ENCODE measurements around the gene LRRC25.
"Not testable (repeated sequence)": the region's sequence is repeated elsewhere in the genome, so short reads cannot be mapped to it uniquely, and the experiment has no call there.

The LRRC25 gene

GRCh38 chr19:18401580-18402112 is 4.2 kb upstream of the LRRC25 start:
- no peak for DNase-seq

GRCh38 chr19:18399008-18399407 is 1.6 kb upstream of the LRRC25 start:
- no peak for DNase-seq

DNA sequence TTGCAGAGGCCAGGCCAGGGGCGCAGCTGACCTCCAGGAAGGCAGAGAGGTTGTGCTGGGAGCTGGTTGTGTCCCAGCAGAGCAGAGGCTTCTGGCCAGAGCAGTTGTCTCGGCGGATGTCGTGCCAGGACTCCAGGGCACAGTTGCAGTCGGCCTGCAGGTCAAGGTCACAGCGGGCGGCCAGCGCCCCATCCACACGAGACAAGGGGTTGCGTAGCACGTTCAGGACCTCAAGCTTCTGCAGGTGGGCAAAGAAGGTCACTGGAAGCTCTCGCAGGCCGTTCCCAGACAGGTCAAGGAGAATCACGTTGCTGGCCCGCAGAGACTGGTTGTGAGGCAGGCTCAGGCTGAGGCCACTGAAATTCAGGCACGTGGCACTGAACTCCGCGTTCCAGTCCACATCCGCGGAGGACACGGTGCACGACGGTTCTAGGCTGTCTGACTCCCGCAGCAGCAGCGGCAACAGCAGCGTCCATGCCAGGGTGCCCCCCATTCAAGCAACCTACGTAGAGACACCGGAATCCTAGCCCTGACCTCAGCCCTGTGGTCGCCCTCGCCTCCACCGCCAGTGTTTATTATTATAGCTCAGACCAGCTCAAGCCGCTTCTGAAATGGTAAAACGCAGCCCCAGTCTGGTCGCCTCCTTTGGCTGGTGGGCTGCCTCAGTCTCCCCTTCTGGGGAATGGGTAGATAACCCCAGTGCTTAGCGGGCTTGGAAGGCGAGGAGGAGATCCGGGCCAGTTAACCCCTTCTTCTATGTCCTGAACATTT is 766 bp downstream of the LRRC25 start:
- DNase-seq = no peak

DNA sequence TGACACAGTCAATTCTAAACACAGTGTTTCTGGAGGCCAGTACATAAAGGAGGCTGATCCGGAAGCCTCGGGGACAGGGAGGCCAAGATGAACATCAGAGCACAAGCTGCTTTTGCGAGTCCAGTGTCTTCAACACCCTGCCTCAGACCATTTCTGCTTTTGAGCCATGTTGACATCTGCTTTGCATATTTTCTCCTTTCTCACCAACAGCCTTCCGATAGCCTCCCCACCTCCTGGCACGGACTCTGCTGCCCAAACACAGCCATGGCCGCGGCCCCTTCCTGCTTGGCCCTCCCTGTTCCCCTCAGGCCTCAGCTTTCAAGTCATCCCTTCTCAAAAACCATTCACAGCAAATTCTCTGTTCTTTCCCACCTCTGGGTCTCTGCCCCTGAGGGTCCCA is 3.6 kb downstream of the LRRC25 start:
- no peak for DNase-seq

DNA sequence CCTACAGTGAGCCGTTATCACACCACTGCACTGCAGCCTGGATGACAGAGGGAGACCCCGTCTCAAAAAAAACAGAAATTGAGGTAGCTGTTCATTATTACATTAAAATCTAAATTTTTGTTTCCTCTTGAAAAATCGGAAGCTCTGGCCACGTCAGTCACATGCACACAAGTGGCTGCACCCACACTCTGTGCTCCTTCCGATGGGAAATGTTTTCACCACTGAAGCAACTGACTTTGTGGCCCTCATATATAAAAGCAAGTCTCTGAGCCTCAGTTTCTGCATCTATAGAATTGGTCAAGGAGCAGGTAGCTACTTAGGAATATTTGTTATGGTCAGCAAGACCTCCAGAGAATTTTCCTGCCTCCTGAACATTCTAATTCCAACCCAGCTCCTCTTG is 4.5 kb downstream of the LRRC25 start:
- no peak for DNase-seq

GRCh38 chr19:18392417-18392816 is 5.0 kb downstream of the LRRC25 start:
- no peak for DNase-seq

GRCh38 chr19:18391509-18392075 is 5.8 kb downstream of the LRRC25 start:
- DNase-seq = no peak

- no peak for DNase-seq
Observed at GRCh38 chr19:18390065-18390907, 7.1 kb downstream of the LRRC25 start.

- no peak for DNase-seq
Observed at GRCh38 chr19:18389726-18390064, 7.7 kb downstream of the LRRC25 start.

DNA sequence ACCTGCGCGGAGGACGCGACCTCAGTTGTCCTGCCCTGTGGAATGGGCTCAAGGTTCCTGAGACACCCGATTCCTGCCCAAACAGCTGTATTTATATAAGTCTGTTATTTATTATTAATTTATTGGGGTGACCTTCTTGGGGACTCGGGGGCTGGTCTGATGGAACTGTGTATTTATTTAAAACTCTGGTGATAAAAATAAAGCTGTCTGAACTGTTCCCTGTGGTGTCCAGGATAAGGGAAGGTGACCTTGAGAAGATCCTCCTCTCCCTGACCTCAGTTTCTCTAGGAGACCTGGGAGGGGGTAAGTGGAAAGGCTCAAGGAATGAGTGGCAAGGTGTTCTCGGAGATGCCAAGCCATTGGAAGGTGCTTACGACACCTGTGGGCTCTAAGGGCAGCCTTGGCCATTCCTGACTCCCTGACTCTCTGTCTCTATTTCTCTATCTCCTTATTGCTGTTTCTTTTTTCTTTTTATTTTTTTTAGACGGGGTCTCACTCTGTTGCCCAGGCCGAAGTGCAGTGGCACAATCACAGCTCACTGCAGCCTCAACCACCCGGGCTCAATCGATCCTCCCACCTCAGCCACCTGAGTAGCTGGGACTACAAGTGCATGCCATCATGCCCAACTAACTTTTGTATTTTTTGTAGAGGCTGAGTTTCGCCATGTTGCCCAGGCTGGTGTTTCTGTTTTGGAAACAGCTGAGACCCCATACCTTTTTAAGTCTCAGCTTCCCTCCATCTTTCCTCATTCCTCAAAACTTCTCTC is 8.3 kb downstream of the LRRC25 start:
- DNase-seq = no peak

DNA sequence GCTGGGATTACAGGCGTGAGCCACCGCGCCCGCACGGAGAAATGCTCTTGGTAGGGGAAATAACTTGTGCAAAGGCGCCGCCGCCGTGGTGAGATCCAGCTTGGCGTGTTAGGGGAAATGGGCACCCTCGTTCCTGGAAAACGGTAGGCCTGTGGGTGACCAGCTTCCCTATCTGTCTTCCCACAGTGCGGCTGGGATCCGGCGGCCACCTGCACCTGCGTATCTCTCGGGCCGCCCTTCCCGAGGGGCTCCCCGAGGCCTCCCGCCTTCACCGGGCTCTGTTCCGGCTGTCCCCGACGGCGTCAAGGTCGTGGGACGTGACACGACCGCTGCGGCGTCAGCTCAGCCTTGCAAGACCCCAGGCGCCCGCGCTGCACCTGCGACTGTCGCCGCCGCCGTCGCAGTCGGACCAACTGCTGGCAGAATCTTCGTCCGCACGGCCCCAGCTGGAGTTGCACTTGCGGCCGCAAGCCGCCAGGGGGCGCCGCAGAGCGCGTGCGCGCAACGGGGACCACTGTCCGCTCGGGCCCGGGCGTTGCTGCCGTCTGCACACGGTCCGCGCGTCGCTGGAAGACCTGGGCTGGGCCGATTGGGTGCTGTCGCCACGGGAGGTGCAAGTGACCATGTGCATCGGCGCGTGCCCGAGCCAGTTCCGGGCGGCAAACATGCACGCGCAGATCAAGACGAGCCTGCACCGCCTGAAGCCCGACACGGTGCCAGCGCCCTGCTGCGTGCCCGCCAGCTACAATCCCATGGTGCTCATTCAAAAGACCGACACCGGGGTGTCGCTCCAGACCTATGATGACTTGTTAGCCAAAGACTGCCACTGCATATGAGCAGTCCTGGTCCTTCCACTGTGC is 9.1 kb downstream of the LRRC25 start:
- DNase-seq = peak; percentile 70

DNA sequence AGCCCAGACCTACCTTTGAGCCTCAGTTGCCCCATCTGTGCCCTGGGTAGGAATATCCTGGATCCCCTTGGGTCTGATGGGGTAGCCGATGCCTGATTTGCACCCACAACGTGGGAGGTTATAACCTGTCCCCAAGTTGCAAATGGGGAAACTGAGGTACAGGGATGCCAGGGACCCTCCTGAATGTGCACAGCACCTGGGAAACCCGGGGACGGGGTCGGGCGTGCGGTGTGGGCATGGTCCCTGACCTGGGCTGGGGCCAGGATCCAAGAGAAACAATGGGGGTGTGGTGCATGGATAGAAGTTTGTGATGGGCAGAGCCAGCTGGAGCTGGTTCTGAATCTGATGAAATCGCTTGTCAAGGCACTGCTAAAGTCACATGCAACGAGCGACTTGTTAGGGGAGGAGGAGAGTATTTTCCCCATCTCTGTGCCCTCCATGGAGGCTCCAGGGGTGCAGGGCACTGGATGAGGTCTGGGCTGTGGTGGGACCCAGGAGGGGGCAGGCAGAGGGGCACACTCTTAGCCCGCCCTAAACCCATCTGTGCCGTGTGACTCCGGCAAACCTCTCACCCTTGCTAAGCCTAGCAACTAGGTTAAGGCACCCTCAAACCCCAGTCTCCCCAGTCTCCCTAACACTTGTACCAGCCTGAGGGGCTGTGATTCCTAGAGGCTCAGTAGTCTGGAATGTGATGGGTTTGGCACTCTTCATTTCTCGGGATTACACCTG is 10.7 kb downstream of the LRRC25 start:
- DNase-seq = no peak

- no peak for DNase-seq
Observed at GRCh38 chr19:18385675-18386542, 11.5 kb downstream of the LRRC25 start, which contains the start of gene GDF15. Gene GDF15, plus strand, starts transcription at chr19:18386158. Its CDS starts 32 bp downstream, at chr19:18386190.

DNA sequence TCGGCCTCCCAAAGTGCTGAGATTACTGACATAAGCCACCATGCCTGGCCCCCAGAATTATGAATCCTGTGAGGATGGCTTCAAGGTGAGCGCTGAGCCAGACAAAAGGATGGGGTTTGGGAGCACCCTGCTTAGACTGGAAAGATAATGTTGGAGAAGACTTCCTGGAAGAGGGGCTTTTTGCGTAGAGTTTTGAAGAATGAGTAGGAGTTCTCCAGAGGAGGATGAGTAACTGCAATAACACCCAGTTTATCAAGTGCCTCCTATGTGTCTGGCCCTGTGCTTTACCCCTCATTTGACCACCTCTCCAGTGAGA is 12.1 kb downstream of the LRRC25 start:
- no peak for DNase-seq

DNA sequence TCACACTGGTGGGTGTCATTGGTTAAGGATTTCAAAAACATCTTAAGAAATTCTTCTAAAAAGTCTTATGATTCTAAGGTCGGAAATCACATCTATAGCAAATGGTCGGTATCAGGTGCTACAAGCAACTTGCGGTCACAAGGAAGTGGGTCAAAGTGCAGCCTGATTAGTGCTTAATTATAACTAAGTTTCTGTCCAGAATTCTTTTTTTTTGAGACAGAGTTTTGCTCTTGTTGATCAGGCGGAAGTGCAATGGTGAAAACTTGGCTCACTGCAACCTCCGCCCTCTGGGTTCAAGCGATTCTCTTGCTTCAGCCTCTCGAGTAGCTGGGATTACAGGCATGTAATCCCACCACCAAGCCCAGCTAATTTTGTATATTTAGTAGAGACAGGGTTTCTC is 12.6 kb downstream of the LRRC25 start:
- DNase-seq = no peak

- not testable (repeated sequence) for DNase-seq
Observed at GRCh38 chr19:18383622-18384021, 13.8 kb downstream of the LRRC25 start.

- DNase-seq = no peak
Observed at GRCh38 chr19:18380843-18381242, 16.6 kb downstream of the LRRC25 start.

DNA sequence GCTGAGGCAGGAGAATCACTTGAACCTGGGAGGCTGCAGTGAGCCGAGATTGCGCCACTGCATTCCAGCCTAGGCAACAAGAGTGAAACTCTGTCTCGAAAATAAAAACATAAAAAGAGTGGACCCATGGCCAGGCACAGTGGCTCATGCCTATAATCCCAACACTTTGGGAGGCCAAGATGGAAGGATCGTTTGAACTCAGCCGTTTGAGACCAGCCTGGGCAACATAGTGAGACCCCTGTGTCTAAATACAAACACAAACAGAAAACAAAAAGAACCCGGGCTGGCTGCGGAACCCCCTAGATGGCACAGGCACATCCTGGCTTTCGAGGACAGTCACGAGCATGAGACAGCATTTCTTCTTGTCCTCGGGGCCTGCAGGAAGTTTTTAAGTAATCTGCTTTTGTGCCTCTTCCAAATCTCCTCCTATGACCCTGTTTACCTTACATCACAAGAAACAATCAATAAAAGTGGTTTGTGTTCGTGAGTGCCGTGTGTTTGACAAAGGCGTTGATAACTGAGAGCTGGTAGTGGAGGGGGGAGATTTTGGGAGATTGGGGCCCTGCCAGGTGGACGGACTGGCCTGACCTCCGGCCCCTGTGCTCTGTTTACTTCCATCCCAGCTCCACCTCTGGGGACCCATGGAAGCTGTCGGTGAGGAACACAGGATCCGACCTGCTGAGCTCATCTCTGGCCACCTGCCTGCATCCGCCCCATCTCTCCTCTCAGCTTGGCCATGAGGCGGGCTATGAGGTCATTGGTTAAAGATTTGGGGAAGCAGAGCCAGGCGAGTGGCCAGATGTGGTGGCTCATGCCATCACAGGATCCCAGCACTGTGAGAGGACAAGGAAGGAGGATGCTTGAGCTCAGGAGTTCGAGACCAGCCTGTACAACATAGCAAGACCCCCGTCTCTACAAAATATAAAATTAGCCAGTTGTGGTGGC is 17.3 kb downstream of the LRRC25 start:
- no peak for DNase-seq

- DNase-seq = no peak
Observed at GRCh38 chr19:18377026-18377425, 20.4 kb downstream of the LRRC25 start.

Data from NCI-H1092 (cell line).